H1 (cell line): ENCODE results near the gene RGS3.

Experiments used
- FOSL1 ChIP-seq: IDR thresholded peaks from 2 replicates; pipeline ENCODE4 v1.6.1; 2011; ENCODE audit warnings: mild to moderate bottlenecking, low read depth, low read length, moderate library complexity; ENCODE audit not compliant: insufficient read depth
- MAFK ChIP-seq: IDR thresholded peaks from 2 replicates; pipeline ENCODE4 v1.6.1; 2012; ENCODE audit warnings: low read depth, mild to moderate bottlenecking, improper control_type of control experiment, low read length
- SP1 ChIP-seq: IDR thresholded peaks from 2 replicates; pipeline ENCODE4 v1.6.1; 2011; ENCODE audit warnings: low read depth, low read length
- SRF ChIP-seq: IDR thresholded peaks from 2 replicates; pipeline ENCODE4 v1.6.1; 2011; ENCODE audit warnings: mild to moderate bottlenecking, low read depth, low read length, moderate library complexity
- TAF1 ChIP-seq: IDR thresholded peaks from 2 replicates; pipeline ENCODE4 v1.6.1; 2011; ENCODE audit warnings: mild to moderate bottlenecking, low read depth, low read length
- YY1 ChIP-seq: IDR thresholded peaks from 2 replicates; pipeline ENCODE4 v1.6.1; 2011; ENCODE audit warnings: low read depth, mild to moderate bottlenecking, low read length
- TF ChIP-seq, protein P1 (sequence below), 3 experiments: IDR thresholded peaks; 1 replicate in 2 of 3; 2 replicates in 1 of 3; pipeline versions ENCODE4 v1.5.1 to v1.6.1; 2011; ENCODE audit warnings: low read length in 3 of 3, mild to moderate bottlenecking in 3 of 3, inconsistent platforms in 2 of 3, low read depth in 1 of 3, moderate library complexity in 1 of 3; ENCODE audit not compliant: insufficient read depth in 1 of 3; ENCODE audit errors: control extremely low read depth in 1 of 3

DNA sequence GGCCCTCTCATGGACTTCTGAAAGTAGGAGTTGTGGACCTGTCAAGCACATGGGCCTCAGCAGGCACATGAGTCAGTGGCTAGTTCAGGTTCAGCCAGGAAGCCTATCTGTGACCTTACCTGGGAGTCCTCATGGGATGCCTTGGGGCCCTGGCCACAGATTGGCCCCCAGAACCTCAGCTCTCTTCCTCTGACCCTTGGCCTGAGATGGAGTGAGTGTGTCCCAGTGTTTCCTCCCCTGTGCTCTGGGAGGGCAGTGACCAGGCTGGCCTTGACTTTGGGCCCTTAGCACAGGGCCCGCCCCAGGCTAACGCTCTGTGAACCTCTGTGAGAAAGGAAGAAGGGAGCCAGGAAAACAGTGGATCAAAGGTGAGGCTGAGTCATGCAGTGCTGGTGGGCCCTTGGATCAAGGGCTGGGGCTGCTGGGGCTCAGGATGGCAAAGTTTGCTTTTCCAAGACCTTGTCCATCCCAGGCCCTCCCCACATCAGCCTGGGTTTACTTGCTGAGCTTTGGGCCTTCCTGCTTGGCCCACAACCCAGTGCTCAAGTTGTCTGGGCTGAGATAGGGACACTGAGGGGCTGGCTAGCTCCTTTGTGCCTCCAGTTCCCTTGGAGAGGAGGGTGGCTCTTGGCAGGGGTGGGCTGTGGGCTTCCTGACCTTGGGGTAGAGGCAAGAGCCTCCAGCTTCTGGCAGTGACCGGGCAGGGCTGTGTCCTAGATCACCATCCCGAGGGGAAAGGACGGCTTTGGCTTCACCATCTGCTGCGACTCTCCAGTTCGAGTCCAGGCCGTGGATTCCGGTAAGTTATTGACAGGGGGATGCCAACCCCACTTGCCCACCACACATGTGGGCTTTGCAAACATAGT is 41.4 kb downstream of the RGS3 start:
- no peak for TF ChIP-seq FOSL1
- no peak for TF ChIP-seq MAFK
- TF ChIP-seq, protein P1, sequence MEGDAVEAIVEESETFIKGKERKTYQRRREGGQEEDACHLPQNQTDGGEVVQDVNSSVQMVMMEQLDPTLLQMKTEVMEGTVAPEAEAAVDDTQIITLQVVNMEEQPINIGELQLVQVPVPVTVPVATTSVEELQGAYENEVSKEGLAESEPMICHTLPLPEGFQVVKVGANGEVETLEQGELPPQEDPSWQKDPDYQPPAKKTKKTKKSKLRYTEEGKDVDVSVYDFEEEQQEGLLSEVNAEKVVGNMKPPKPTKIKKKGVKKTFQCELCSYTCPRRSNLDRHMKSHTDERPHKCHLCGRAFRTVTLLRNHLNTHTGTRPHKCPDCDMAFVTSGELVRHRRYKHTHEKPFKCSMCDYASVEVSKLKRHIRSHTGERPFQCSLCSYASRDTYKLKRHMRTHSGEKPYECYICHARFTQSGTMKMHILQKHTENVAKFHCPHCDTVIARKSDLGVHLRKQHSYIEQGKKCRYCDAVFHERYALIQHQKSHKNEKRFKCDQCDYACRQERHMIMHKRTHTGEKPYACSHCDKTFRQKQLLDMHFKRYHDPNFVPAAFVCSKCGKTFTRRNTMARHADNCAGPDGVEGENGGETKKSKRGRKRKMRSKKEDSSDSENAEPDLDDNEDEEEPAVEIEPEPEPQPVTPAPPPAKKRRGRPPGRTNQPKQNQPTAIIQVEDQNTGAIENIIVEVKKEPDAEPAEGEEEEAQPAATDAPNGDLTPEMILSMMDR (IDR thresholded peaks at IDR 0.05; ENCODE audit: control extremely low read depth in 1 of 3, insufficient read depth in 1 of 3, low read depth in 1 of 3, low read length in 3 of 3) = no peak
- no peak for TF ChIP-seq YY1
- no peak for TF ChIP-seq SP1
- no peak for TF ChIP-seq SRF
- no peak for TF ChIP-seq TAF1
